SK-N-MC (cell line): ENCODE results near the gene FOXF1.

ENCODE experiments used
- DNase-seq: peaks from one replicate; pipeline ENCODE4 v3.0.0-alpha.2; 2011; ENCODE audit warnings: low read depth, low spot score
- H3K27ac ChIP-seq: fragments of 200-600 bp; sonication (generic); 2 replicates; pipeline ENCODE4 v1.5.1; 2016; ENCODE audit warnings: mixed run types
- H3K36me3 ChIP-seq: fragments of 200-600 bp; sonication (generic); 2 replicates; pipeline ENCODE4 v1.6.1; 2017; ENCODE audit warnings: antibody characterized with exemption, low read length, mixed read lengths; ENCODE audit not compliant: insufficient read depth
- H3K4me3 ChIP-seq: fragments of 200-600 bp; sonication (generic); 2 replicates; pipeline ENCODE4 v1.5.1; 2016
- H3K9ac ChIP-seq: fragments of 200-600 bp; sonication (generic); 2 replicates; pipeline ENCODE4 v1.8.0; 2017; ENCODE audit warnings: mixed run types, mixed read lengths; ENCODE audit not compliant: insufficient read length
- H3K9me3 ChIP-seq: fragments of 200-600 bp; sonication (generic); 2 replicates; pipeline ENCODE4 v1.6.1; 2017; ENCODE audit warnings: low read depth, mild to moderate bottlenecking, antibody characterized with exemption, low read length, moderate library complexity, mixed read lengths
- EZH2 ChIP-seq: fragments of 200-600 bp; sonication (generic); IDR thresholded peaks from one replicate; pipeline ENCODE4 v1.6.1; 2017; ENCODE audit warnings: antibody characterized with exemption
- FOXP2 ChIP-seq: optimal IDR thresholded peaks from 2 replicates; pipeline ENCODE3; 2011; ENCODE audit warnings: mild to moderate bottlenecking, moderate library complexity; ENCODE audit not compliant: insufficient read depth; ENCODE audit errors: extremely low read length, control extremely low read depth
- POLR2AphosphoS5 ChIP-seq: IDR thresholded peaks from 2 replicates; pipeline ENCODE4 v1.6.1; 2012; ENCODE audit warnings: mild to moderate bottlenecking, low read depth, low read length, borderline replicate concordance

Gene FOXF1

DNA sequence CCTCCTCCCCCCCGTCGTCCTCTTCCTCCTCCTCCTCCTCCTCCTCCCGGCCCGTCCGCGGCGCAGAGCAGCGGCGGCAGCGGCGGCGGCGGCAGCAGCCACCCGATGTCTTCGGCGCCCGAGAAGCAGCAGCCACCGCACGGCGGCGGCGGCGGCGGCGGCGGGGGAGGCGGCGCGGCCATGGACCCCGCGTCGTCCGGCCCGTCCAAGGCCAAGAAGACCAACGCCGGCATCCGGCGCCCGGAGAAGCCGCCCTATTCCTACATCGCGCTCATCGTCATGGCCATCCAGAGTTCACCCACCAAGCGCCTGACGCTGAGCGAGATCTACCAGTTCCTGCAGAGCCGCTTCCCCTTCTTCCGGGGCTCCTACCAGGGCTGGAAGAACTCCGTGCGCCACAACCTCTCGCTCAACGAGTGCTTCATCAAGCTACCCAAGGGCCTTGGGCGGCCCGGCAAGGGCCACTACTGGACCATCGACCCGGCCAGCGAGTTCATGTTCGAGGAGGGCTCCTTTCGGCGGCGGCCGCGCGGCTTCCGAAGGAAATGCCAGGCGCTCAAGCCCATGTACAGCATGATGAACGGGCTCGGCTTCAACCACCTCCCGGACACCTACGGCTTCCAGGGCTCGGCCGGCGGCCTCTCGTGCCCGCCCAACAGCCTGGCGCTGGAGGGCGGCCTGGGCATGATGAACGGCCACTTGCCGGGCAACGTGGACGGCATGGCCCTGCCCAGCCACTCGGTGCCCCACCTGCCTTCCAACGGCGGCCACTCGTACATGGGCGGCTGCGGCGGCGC is at the start of gene FOXF1:
TSS of gene FOXF1 (plus strand) at position 63 of the 797 bp plus-strand sequence. CDS start at position 106, 43 bp downstream.
- no peak for DNase-seq
- H3K27ac ChIP-seq = no peak within 1 kb of the TSS
- H3K9me3 ChIP-seq = no peaks in the 10 kb centered on the region
- H3K4me3 ChIP-seq = no peak within 1 kb of the TSS
- H3K36me3 ChIP-seq = no peaks in the 10 kb centered on the region
- TF ChIP-seq FOXP2 (no peak), EZH2 (no peak), POLR2AphosphoS5 (no peak)
- H3K9ac ChIP-seq = no peak within 1 kb of the TSS

DNA sequence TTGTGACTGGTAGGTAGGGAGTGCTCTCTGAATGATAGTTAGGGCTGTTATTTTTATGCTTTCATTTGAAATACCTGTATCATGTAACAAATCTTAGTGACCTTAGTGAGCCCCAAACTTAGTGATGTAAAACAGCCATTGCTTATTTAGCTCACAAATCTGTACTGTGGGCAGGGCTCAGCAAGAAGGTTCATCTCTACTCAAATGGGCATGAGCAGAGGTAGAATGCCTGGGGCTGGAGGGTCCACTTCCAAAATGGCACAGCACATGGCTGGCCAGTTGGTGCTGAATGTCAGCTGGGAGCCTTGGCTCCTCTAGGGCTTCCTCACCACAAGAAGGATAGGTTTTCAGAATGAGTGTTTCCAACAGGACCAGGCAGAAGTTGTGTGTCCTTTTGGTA is 49.3 kb upstream of the FOXF1 start:
- no peak for TF ChIP-seq POLR2AphosphoS5
- TF ChIP-seq FOXP2 = no peak
- TF ChIP-seq EZH2 = no peak
- no peaks in the 10 kb centered on the region for H3K9me3 ChIP-seq
- H3K36me3 ChIP-seq = no peaks in the 10 kb centered on the region
- H3K27ac ChIP-seq = no peak overlapping the region
- no peak overlapping the region for H3K9ac ChIP-seq
- DNase-seq = no peak
- H3K4me3 ChIP-seq = no peak overlapping the region

DNA sequence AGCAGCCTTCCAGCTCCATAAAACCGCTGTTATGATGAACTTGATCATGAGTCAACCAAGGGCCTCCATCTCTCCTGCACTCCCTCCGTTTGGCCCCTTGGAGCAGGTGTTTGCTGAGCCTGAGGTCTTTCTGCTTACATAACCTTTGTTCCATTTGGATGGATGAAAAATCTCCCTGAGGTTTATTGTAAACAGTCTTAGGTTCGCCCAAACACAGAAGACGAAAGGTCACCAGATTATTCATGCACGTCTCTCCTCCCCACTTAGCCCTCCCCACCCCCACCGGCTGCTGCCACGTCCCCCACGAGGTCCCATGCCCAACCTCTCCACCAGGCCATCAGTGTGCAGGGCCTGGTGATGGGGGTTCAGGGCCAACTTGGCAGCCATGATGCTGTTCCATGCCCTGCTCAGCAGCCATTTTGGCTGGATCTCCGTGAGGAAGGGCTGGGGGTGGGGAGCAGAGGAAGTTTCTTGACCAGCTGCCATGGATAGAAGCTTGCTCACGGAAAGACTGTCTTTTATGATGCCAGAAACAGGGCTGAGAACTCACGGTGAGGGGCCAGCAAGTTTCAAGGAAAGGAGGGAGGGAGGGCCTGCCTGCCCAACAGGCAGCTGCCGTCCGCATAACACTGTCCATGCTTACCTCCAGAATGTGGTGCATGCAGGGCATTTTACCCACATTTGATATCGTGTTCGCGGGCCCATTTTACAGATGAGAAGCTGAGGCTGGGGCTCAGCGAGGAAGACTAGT is 47.8 kb upstream of the FOXF1 start:
- TF ChIP-seq EZH2 = no peak
- TF ChIP-seq POLR2AphosphoS5 = no peak
- TF ChIP-seq FOXP2 = no peak
- no peak overlapping the region for H3K27ac ChIP-seq
- H3K9ac ChIP-seq = no peak overlapping the region
- no peak overlapping the region for H3K4me3 ChIP-seq
- no peaks in the 10 kb centered on the region for H3K36me3 ChIP-seq
- no peak for DNase-seq
- H3K9me3 ChIP-seq = no peaks in the 10 kb centered on the region

DNA sequence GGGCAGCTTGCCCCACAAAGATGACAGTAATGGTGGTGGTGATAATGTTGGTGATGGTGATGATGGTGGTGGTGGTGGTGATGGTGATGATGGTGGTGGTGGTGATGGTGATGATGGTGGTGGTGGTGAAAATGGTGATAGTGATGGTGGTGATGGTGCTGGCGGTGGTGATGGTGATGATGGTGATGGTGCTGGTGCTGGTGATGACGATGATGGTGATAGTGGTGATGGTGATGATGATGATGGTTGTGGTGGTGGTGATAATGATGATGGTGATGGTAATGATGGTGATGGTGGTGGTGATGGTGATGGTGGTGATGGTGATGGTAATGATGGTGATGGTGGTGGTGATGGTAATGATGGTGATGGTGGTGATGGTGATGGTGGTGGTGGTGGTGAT is 46.3 kb upstream of the FOXF1 start:
- Histone ChIP-seq H3K36me3 (no peaks in the 10 kb centered on the region), H3K9ac (no peak overlapping the region), H3K27ac (no peak overlapping the region), H3K4me3 (no peak overlapping the region), H3K9me3 (no peaks in the 10 kb centered on the region)
- TF ChIP-seq POLR2AphosphoS5 = no peak
- no peak for TF ChIP-seq FOXP2
- TF ChIP-seq EZH2 = no peak
- DNase-seq = no peak

DNA sequence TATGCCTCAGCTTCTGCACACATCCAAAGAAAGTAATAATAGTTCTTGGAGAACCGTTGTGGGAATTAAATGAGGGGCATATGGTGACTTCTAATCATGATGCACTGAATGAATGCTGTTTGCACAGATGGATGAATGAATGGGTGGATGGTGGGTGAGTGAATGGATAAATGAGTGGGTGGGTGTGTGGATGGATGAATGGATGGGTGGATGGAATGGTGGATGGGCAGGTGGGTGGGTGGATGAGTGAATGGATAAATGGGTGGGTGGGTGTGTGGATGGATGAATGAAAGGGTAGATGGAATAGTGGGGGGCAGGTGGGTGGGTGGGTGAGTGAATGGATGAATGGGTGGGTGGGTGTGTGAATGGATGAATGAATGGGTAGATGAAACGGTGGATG is 44.9 kb upstream of the FOXF1 start:
- no peak overlapping the region for H3K4me3 ChIP-seq
- no peak overlapping the region for H3K27ac ChIP-seq
- TF ChIP-seq POLR2AphosphoS5 (no peak), EZH2 (no peak), FOXP2 (no peak)

DNA sequence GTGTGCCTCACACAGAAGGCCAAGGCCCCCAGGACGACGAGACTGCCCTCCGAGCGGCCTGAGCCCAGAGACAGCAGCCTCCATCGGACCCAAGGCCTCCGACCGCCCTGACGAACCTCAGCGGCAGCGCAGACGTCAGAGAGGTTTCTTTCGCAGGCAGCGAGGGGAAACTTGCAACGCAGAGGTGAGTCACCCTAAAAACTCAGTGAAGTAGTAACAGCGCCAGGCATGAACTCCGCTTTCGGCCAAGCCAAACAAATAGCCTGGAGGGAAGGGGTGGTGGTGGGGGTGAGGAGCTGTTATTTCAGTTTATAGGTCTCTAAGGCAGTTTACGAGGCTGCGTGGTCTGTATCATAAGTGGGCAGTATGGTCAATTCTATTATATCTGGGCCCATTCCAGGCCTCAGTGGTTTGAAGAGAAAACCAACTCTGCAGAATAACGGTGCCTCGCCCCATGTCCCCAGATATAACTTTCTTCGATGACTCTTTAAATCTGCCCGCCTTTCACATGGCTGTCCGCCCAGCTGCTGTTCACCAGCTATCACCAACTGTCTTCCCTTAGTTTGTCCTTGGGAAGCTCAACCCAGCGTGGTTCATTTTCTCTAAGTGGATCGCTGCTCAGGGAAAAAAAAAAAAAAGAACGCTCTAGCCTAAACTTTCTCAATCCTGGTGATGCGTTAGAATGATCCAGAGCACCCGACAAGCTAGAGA is 43.5 kb upstream of the FOXF1 start:
- TF ChIP-seq FOXP2 = no peak
- no peak for TF ChIP-seq POLR2AphosphoS5
- TF ChIP-seq EZH2 = no peak
- DNase-seq = no peak
- no peaks in the 10 kb centered on the region for H3K9me3 ChIP-seq
- no peak overlapping the region for H3K4me3 ChIP-seq
- H3K27ac ChIP-seq = no peak overlapping the region
- no peak overlapping the region for H3K9ac ChIP-seq
- H3K36me3 ChIP-seq = no peaks in the 10 kb centered on the region

More for the DNA sequence above, 44.9 kb upstream of the FOXF1 start:
- Histone ChIP-seq H3K9ac (no peak overlapping the region), H3K36me3 (no peaks in the 10 kb centered on the region), H3K9me3 (no peaks in the 10 kb centered on the region)
- DNase-seq = no peak

DNA sequence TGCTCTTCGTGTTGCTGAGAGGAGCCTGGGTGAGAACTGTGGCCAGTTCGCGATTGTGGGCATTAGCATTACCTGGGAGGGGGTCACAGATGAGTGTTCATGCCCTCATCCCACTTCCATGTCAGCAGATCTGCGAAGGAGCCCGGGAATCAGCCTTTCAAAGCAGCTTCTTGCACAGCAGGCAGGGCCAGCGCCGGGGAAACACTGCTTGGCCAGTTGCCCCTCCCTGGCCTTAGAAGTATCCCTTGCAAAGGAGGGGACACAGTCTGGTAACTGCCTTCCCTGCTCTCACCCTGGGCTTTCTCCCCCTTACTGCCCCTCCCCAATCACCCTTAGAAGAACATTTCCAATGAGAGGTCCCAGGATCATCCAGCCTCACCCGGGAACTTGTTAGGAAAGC is 42.8 kb upstream of the FOXF1 start:
- Histone ChIP-seq H3K27ac (no peak overlapping the region), H3K4me3 (no peak overlapping the region), H3K9me3 (no peaks in the 10 kb centered on the region), H3K36me3 (no peaks in the 10 kb centered on the region), H3K9ac (no peak overlapping the region)
- TF ChIP-seq POLR2AphosphoS5 (no peak), FOXP2 (no peak)
- DNase-seq = no peak

DNA sequence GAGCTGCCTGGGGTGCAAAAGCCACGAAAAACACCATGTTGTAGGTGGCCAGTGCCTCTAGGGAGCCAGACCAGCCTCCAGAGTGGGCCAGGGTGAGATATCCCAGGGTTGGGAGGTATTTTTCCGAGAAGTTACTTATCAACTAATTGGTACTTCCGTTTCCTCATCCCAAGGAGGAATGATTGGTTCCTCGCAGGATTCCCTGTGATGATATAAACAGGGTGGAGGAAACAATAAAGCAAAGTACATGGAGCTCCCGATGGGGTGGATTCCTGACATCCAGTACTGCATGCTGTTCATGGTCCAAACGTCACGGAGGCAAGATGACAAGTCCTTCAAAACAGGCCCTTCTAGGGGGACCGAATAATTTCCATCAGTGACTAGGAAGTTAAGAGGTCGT is 39.4 kb upstream of the FOXF1 start:
- H3K27ac ChIP-seq = no peak overlapping the region
- no peak overlapping the region for H3K9ac ChIP-seq
- no peak for DNase-seq
- H3K4me3 ChIP-seq = no peak overlapping the region
- H3K9me3 ChIP-seq = no peaks in the 10 kb centered on the region
- no peaks in the 10 kb centered on the region for H3K36me3 ChIP-seq
- no peak for TF ChIP-seq EZH2
- TF ChIP-seq FOXP2 = no peak
- TF ChIP-seq POLR2AphosphoS5 = no peak
